ENCODE data around the gene SUPT16H. TPM values are rescaled to one million over a fixed set of nuclear protein-coding genes. Genes with fewer than 3 reads are reported as not detected.

The SUPT16H gene
- total RNA-seq, 1 experiment from 2014 or later, result 210 TPM

GRCh38 chr14:21395450-21395849 lies 11.6 kb upstream of the SUPT16H start:
- no peak overlapping the region for H2BK20ac ChIP-seq (ENCODE audit: low read depth, low read length, poor library complexity, severe bottlenecking)
- H3K27me3 ChIP-seq (ENCODE audit: insufficient read depth, low read length), result no peaks in the 10 kb centered on the region
- Mint-ChIP-seq H3K27me3 (ENCODE audit: low read depth) (no peaks in the 10 kb centered on the region), H3K4me3 (no peak overlapping the region), H3K27ac (no peak overlapping the region), H3K4me1 (no peaks in the 10 kb centered on the region), H3K9me3 (no peaks in the 10 kb centered on the region), H3K36me3 (ENCODE audit: insufficient read depth in 1 of 3, low read depth in 3 of 3) (peaks cover 62 to 93% (median 87%) of the 10 kb centered on the region in 3 experiments; a peak in 6 of 7 replicates)
- H3K23ac ChIP-seq (ENCODE audit: insufficient read length, low read depth, low read length), result no peak overlapping the region
- no peak overlapping the region for H3K4ac ChIP-seq (ENCODE audit: low read depth, low read length)
- no peaks in the 10 kb centered on the region for H3K4me1 ChIP-seq (ENCODE audit: insufficient read depth, low read length)
- no peak overlapping the region for H2AK5ac ChIP-seq (ENCODE audit: insufficient read length, low read length)
- H3T11ph ChIP-seq (ENCODE audit: low read length), result no peak overlapping the region
- no peaks in the 10 kb centered on the region for H3K9me3 ChIP-seq (ENCODE audit: control insufficient read depth, low read depth, low read length)
- H3K27ac ChIP-seq (ENCODE audit: insufficient read length, low read depth, low read length), result no peak overlapping the region
- H4K91ac ChIP-seq (ENCODE audit: insufficient read length, low read depth, low read length), result no peak overlapping the region
- H2BK12ac ChIP-seq (ENCODE audit: insufficient read length, low read depth, low read length), result no peak overlapping the region
- no CpG with 5 or more reads among the region's 1 CpG for WGBS (ENCODE audit: extremely low coverage, insufficient read length, low lambda C conversion rate)
- H2AFZ ChIP-seq (ENCODE audit: low read length), result no peak overlapping the region
- no peak overlapping the region for H2BK15ac ChIP-seq (ENCODE audit: low read depth, low read length)
- TF ChIP-seq CTCF (conservative IDR thresholded peaks at IDR 0.05), result no peak
- no peak for DNase-seq
- H3K79me2 ChIP-seq (ENCODE audit: insufficient read depth, low read length), result no peaks in the 10 kb centered on the region
- no peak overlapping the region for H2BK5ac ChIP-seq (ENCODE audit: insufficient read length, low read length)
- no peak overlapping the region for H3K14ac ChIP-seq (ENCODE audit: insufficient read depth, low read length)
- H4K20me1 ChIP-seq (ENCODE audit: control insufficient read depth, insufficient read depth, insufficient read length), result no peaks in the 10 kb centered on the region
- no peak overlapping the region for H4K5ac ChIP-seq (ENCODE audit: insufficient read length, low read depth, low read length)
- H3K79me1 ChIP-seq (ENCODE audit: insufficient read depth, low read depth, low read length, poor library complexity, severe bottlenecking), result no peaks in the 10 kb centered on the region
- no peak overlapping the region for H3K18ac ChIP-seq (ENCODE audit: insufficient read length, low read depth, low read length)
- no peak overlapping the region for H3K4me2 ChIP-seq (ENCODE audit: insufficient read depth, insufficient read length, low read length)
- no peak overlapping the region for H4K8ac ChIP-seq (replicated peaks; ENCODE audit: insufficient read length, low read depth, low read length)
- H3K9ac ChIP-seq (ENCODE audit: extremely low read depth, insufficient read length, low read length), result no peak overlapping the region
- H3K56ac ChIP-seq (ENCODE audit: insufficient read length, low read depth, low read length), result no peak overlapping the region
- H3K23me2 ChIP-seq (ENCODE audit: insufficient read length, low read depth, low read length, poor library complexity, severe bottlenecking), result no peaks in the 10 kb centered on the region
- no peak overlapping the region for H2BK120ac ChIP-seq (ENCODE audit: low read depth, low read length, poor library complexity, severe bottlenecking)
